ENCODE data around the gene PPM1L. TPM values are rescaled to one million over a fixed set of nuclear protein-coding genes. Genes with fewer than 3 reads are reported as not detected.

Gene PPM1L
- total RNA-seq, 1 donor from 2014 or later = 10.6 TPM

- Mint-ChIP-seq H3K27me3 (ENCODE audit: low read depth) (no peaks in the 10 kb centered on the region), H3K4me3 (no peak overlapping the region), H3K4me1 (peaks cover 31% of the 10 kb centered on the region), H3K9me3 (peaks cover 28% of the 10 kb centered on the region), H3K36me3 (peaks cover 25% of the 10 kb centered on the region), H3K27ac (no peak overlapping the region)
- no peak for DNase-seq (ENCODE audit: low spot score in 2 of 2, unreplicated experiment in 2 of 2)
- TF ChIP-seq, protein P1, sequence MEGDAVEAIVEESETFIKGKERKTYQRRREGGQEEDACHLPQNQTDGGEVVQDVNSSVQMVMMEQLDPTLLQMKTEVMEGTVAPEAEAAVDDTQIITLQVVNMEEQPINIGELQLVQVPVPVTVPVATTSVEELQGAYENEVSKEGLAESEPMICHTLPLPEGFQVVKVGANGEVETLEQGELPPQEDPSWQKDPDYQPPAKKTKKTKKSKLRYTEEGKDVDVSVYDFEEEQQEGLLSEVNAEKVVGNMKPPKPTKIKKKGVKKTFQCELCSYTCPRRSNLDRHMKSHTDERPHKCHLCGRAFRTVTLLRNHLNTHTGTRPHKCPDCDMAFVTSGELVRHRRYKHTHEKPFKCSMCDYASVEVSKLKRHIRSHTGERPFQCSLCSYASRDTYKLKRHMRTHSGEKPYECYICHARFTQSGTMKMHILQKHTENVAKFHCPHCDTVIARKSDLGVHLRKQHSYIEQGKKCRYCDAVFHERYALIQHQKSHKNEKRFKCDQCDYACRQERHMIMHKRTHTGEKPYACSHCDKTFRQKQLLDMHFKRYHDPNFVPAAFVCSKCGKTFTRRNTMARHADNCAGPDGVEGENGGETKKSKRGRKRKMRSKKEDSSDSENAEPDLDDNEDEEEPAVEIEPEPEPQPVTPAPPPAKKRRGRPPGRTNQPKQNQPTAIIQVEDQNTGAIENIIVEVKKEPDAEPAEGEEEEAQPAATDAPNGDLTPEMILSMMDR (IDR thresholded peaks at IDR 0.05; ENCODE audit: unreplicated experiment) = no peak
Observed at GRCh38 chr3:161108840-161109239, 352.8 kb downstream of the PPM1L start.

GRCh38 chr3:161117646-161118045, 361.6 kb downstream of the PPM1L start:
- Mint-ChIP-seq H3K27ac (no peak overlapping the region), H3K4me3 (no peak overlapping the region), H3K27me3 (ENCODE audit: low read depth) (no peaks in the 10 kb centered on the region), H3K9me3 (peaks cover 87% of the 10 kb centered on the region), H3K36me3 (peaks cover 45% of the 10 kb centered on the region), H3K4me1 (no peaks in the 10 kb centered on the region)
- DNase-seq (ENCODE audit: low spot score in 2 of 2, unreplicated experiment in 2 of 2) = no peak
- TF ChIP-seq, protein P1 (IDR thresholded peaks at IDR 0.05; ENCODE audit: unreplicated experiment) = no peak

DNA sequence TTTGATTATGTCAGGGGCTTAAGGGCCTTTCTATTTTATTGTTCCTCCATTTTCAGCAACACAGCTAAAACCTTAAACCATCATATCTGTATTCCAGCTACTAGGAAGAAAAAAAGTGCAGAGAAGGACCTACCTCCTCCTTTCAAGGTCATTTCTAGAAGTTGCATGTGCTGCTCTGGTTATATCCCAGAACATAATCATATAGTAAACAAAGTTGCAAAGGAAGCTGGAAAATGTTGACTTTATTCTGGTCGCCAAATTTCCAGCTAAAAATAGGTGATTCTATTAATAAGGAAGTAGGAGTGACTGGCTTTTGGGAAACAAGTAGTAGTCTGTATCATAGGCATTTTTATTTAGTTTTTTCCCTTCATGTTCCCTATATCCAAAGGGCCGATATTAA, 370.5 kb downstream of the PPM1L start:
- H3K27me3 Mint-ChIP-seq (ENCODE audit: low read depth) = no peaks in the 10 kb centered on the region
- peaks cover 14% of the 10 kb centered on the region for H3K36me3 Mint-ChIP-seq
- no peak overlapping the region for H3K4me3 Mint-ChIP-seq
- TF ChIP-seq, protein P1 (IDR thresholded peaks at IDR 0.05; ENCODE audit: unreplicated experiment) = no peak
- no peaks in the 10 kb centered on the region for H3K4me1 Mint-ChIP-seq
- no peak overlapping the region for H3K27ac Mint-ChIP-seq
- DNase-seq (ENCODE audit: low spot score in 2 of 2, unreplicated experiment in 2 of 2) = no peak
- peaks cover 54% of the 10 kb centered on the region for H3K9me3 Mint-ChIP-seq

Other genes starting within 250 kb of the PPM1L start
- gene KPNA4, start 190.7 kb upstream of the PPM1L start, total RNA-seq = 61.1 to 66.2 TPM (median 62.3 TPM) in 3 replicates
- gene ARL14, start 79.1 kb upstream of the PPM1L start, total RNA-seq = not detected in 3 replicates